Activated naive CD4-positive, alpha-beta T cell treated with anti-CD3 and anti-CD28 coated beads for 36 hours (primary cell): ENCODE measurements around the gene MYO1D. TPM values are rescaled to one million over a fixed set of nuclear protein-coding genes. Genes with fewer than 3 reads are reported as not detected.

Experiments used
- CTCF ChIA-PET: fragments of 350-600 bp; sonication (Branson Sonifier 250); formaldehyde crosslinking; loops from one replicate; lab custom pipeline; 2021; ENCODE audit warnings: antibody characterized with exemption; lab: Charles Lee
- DNase-seq: peaks from one replicate; pipeline ENCODE4 v3.0.0-alpha.2; 2020
- H3K27ac Mint-ChIP-seq: one replicate; pipeline ENCODE4 v1.8.0; 2021; ENCODE audit warnings: mild to moderate bottlenecking, mixed read lengths
- H3K27me3 Mint-ChIP-seq: one replicate; pipeline ENCODE4 v1.8.0; 2021; ENCODE audit warnings: low read depth, mixed read lengths
- H3K36me3 Mint-ChIP-seq: one replicate; pipeline ENCODE4 v1.8.0; 2021; ENCODE audit warnings: low read depth, mixed read lengths
- H3K4me1 Mint-ChIP-seq: one replicate; pipeline ENCODE4 v1.8.0; 2021; ENCODE audit warnings: low read depth, mixed read lengths
- H3K4me3 Mint-ChIP-seq: one replicate; pipeline ENCODE4 v1.8.0; 2021; ENCODE audit warnings: mild to moderate bottlenecking, moderate library complexity, mixed read lengths
- H3K9me3 Mint-ChIP-seq: one replicate; pipeline ENCODE4 v1.8.0; 2021; ENCODE audit warnings: mixed read lengths
- intact Hi-C: fragments of 100-400 bp; cut with micrococcal nuclease; formaldehyde crosslinking; loops from one replicate; pipeline ENCODE4 v1.15.1; 2023
- total RNA-seq, 2 experiments: library from RNA; stranded (reverse); gene quantifications; one replicate each; pipeline ENCODE4 v1.2.3, GENCODE V29; 2021

Gene MYO1D
- total RNA-seq, 2 experiments from 2014 or later = 6.7 to 8.3 TPM

GRCh38 chr17:32497431-32498205, 379.3 kb downstream of the MYO1D start:
- Mint-ChIP-seq H3K36me3 (peaks cover 2% of the 10 kb centered on the region), H3K27me3 (no peaks in the 10 kb centered on the region), H3K4me3 (no peak overlapping the region), H3K27ac (peak overlapping the region; percentile 60), H3K9me3 (no peaks in the 10 kb centered on the region), H3K4me1 (peaks cover 43% of the 10 kb centered on the region)
- CTCF ChIA-PET = no interaction called here
- intact Hi-C loops = no loop called here
- DNase-seq = no peak

- CTCF ChIA-PET = interaction anchor here (1.1 to 1.6 kb wide), 2 partner anchors 32 to 53 kb away, joined by 3 to 4 read pairs; partner anchors contain the start of gene PSMD11
- Mint-ChIP-seq H3K4me1 (peaks cover 43% of the 10 kb centered on the region), H3K36me3 (peaks cover 6% of the 10 kb centered on the region), H3K9me3 (no peaks in the 10 kb centered on the region), H3K27ac (no peak overlapping the region), H3K27me3 (no peaks in the 10 kb centered on the region), H3K4me3 (no peak overlapping the region)
- intact Hi-C loops = no loop called here
- no peak for DNase-seq
These were observed 380.4 kb downstream of the MYO1D start for GRCh38 chr17:32496395-32497073.

- intact Hi-C loops = no loop called here
- CTCF ChIA-PET = interaction anchor here (1.1 to 1.6 kb wide), 3 partner anchors 22 to 52 kb away, joined by 3 to 5 read pairs (median 4); partner anchors contain the start of gene PSMD11
- DNase-seq = peak; percentile 49
- no peaks in the 10 kb centered on the region for H3K9me3 Mint-ChIP-seq
- no peak overlapping the region for H3K27ac Mint-ChIP-seq
- H3K27me3 Mint-ChIP-seq = no peaks in the 10 kb centered on the region
- H3K36me3 Mint-ChIP-seq = peaks cover 13% of the 10 kb centered on the region
- no peak overlapping the region for H3K4me3 Mint-ChIP-seq
- peaks cover 46% of the 10 kb centered on the region for H3K4me1 Mint-ChIP-seq
These were observed 381.3 kb downstream of the MYO1D start for GRCh38 chr17:32495359-32496231.

- DNase-seq = no peak
- Mint-ChIP-seq H3K9me3 (no peaks in the 10 kb centered on the region), H3K4me1 (peaks cover 51% of the 10 kb centered on the region), H3K4me3 (peak overlapping the region; percentile 38), H3K36me3 (peaks cover 21% of the 10 kb centered on the region), H3K27ac (no peak overlapping the region), H3K27me3 (no peaks in the 10 kb centered on the region)
- CTCF ChIA-PET = interaction anchor here (1.1 kb wide), 1 partner anchor 23 kb away, joined by 5 read pairs; no protein-coding TSS in a partner anchor
- intact Hi-C loops = no loop called here
These were observed 382.1 kb downstream of the MYO1D start for GRCh38 chr17:32494621-32495358.

GRCh38 chr17:32493976-32494513, 382.9 kb downstream of the MYO1D start:
- peaks cover 58% of the 10 kb centered on the region for H3K4me1 Mint-ChIP-seq
- H3K27ac Mint-ChIP-seq = no peak overlapping the region
- H3K4me3 Mint-ChIP-seq = peak overlapping the region; percentile 38
- intact Hi-C loops = loop anchor here (2.0 kb wide), 1 partner anchor 59 kb away; no protein-coding TSS in a partner anchor
- CTCF ChIA-PET = no interaction called here
- no peaks in the 10 kb centered on the region for H3K27me3 Mint-ChIP-seq
- H3K36me3 Mint-ChIP-seq = peaks cover 28% of the 10 kb centered on the region
- H3K9me3 Mint-ChIP-seq = no peaks in the 10 kb centered on the region
- no peak for DNase-seq

- CTCF ChIA-PET = no interaction called here
- Mint-ChIP-seq H3K4me1 (peaks cover 59% of the 10 kb centered on the region), H3K36me3 (peaks cover 33% of the 10 kb centered on the region), H3K27me3 (no peaks in the 10 kb centered on the region), H3K27ac (no peak overlapping the region), H3K4me3 (no peak overlapping the region), H3K9me3 (no peaks in the 10 kb centered on the region)
- no peak for DNase-seq
- intact Hi-C loops = loop anchor here (2.0 kb wide), 1 partner anchor 59 kb away; no protein-coding TSS in a partner anchor
These were observed 383.4 kb downstream of the MYO1D start for GRCh38 chr17:32493571-32493970.

GRCh38 chr17:32492648-32493289, 384.2 kb downstream of the MYO1D start:
- H3K36me3 Mint-ChIP-seq = peaks cover 41% of the 10 kb centered on the region
- intact Hi-C loops = loop anchor here (2.0 kb wide), 1 partner anchor 60 kb away; no protein-coding TSS in a partner anchor
- H3K27me3 Mint-ChIP-seq = no peaks in the 10 kb centered on the region
- H3K4me1 Mint-ChIP-seq = peaks cover 61% of the 10 kb centered on the region
- no peaks in the 10 kb centered on the region for H3K9me3 Mint-ChIP-seq
- no peak for DNase-seq
- peak overlapping the region; percentile 89 for H3K27ac Mint-ChIP-seq
- H3K4me3 Mint-ChIP-seq = peak overlapping the region; percentile 51
- CTCF ChIA-PET = interaction anchor here (1.2 to 1.9 kb wide), 5 partner anchors 11 to 166 kb away, joined by 3 to 7 read pairs (median 5); partner anchors contain the start of gene PSMD11

GRCh38 chr17:32492264-32492589, 384.7 kb downstream of the MYO1D start:
- no peak for DNase-seq
- H3K4me3 Mint-ChIP-seq = peak overlapping the region; percentile 90
- H3K4me1 Mint-ChIP-seq = peaks cover 64% of the 10 kb centered on the region
- peak overlapping the region; percentile 89 for H3K27ac Mint-ChIP-seq
- CTCF ChIA-PET = interaction anchor here (0.8 to 1.9 kb wide), 9 partner anchors 11 to 263 kb away, joined by 3 to 7 read pairs (median 4); partner anchors contain the start of gene PSMD11
- intact Hi-C loops = loop anchor here (2.0 kb wide), 1 partner anchor 61 kb away; no protein-coding TSS in a partner anchor
- no peaks in the 10 kb centered on the region for H3K9me3 Mint-ChIP-seq
- no peaks in the 10 kb centered on the region for H3K27me3 Mint-ChIP-seq
- H3K36me3 Mint-ChIP-seq = peaks cover 44% of the 10 kb centered on the region

- Mint-ChIP-seq H3K36me3 (peaks cover 44% of the 10 kb centered on the region), H3K27me3 (no peaks in the 10 kb centered on the region), H3K9me3 (no peaks in the 10 kb centered on the region), H3K4me3 (peak overlapping the region; percentile 90), H3K27ac (peak overlapping the region; percentile 89), H3K4me1 (peaks cover 63% of the 10 kb centered on the region)
- CTCF ChIA-PET = interaction anchor here (0.5 to 2.0 kb wide), 14 partner anchors 10 to 342 kb away, joined by 3 to 7 read pairs (median 4); partner anchors contain the start of gene PSMD11
- peak; percentile 80 for DNase-seq
- intact Hi-C loops = loop anchor here (1.0 to 2.0 kb wide), 2 partner anchors 33 to 61 kb away; no protein-coding TSS in a partner anchor
These were observed 385.3 kb downstream of the MYO1D start for GRCh38 chr17:32491371-32492263.

GRCh38 chr17:32490101-32490482, 386.8 kb downstream of the MYO1D start:
- H3K27me3 Mint-ChIP-seq = no peaks in the 10 kb centered on the region
- H3K9me3 Mint-ChIP-seq = no peaks in the 10 kb centered on the region
- intact Hi-C loops = loop anchor here (1.0 kb wide), 1 partner anchor 13 kb away; no protein-coding TSS in a partner anchor
- peaks cover 44% of the 10 kb centered on the region for H3K36me3 Mint-ChIP-seq
- CTCF ChIA-PET = interaction anchor here (0.6 to 4.3 kb wide), 5 partner anchors 9 to 69 kb away, joined by 3 to 22 read pairs (median 6); no protein-coding TSS in a partner anchor
- peaks cover 63% of the 10 kb centered on the region for H3K4me1 Mint-ChIP-seq
- DNase-seq = peak; percentile 62
- peak overlapping the region; percentile 90 for H3K4me3 Mint-ChIP-seq
- H3K27ac Mint-ChIP-seq = peak overlapping the region; percentile 89
